ENCODE data around the gene RER1. TPM values are rescaled to one million over a fixed set of nuclear protein-coding genes. Genes with fewer than 3 reads are reported as not detected.

RER1 gene
- total and polyA plus RNA-seq, 7 donors, result 68.8 to 119 (median 90.0) TPM

GRCh38 chr1:2398871-2399270, 7.2 kb downstream of the RER1 start:
- DNase-seq (no peak), ATAC-seq (no peak)
- Histone ChIP-seq H3K9me3 (no peaks in the 10 kb centered on the region), H3K4me1 (peaks cover 7% of the 10 kb centered on the region), H3K27ac (no peak overlapping the region), H3K27me3 (ENCODE audit: insufficient read depth in 3 of 3, low read length in 2 of 3) (no peaks in the 10 kb centered on the region), H3K36me3 (ENCODE audit: insufficient read depth in 1 of 2, low read depth in 1 of 2) (peaks cover 7 to 90% of the 10 kb centered on the region in 2 donors), H3K4me3 (no peak overlapping the region)
- intact Hi-C loops (cut with DNase I), result no loop called here
- no peak for TF ChIP-seq CTCF (IDR thresholded peaks at IDR 0.05)
- 76 to 91% (median 81%) methylated on average over 7 of the region's 7 CpGs for WGBS, 3 donors

- H3K4me3 ChIP-seq, result no peak overlapping the region
- WGBS, 3 donors, result 86 to 88% (median 87%) methylated on average over 22 of the region's 22 CpGs
- no peak overlapping the region for H3K27ac ChIP-seq
- ATAC-seq (no peak), DNase-seq (no peak)
- H3K27me3 ChIP-seq (ENCODE audit: insufficient read depth in 3 of 3, low read length in 2 of 3), result no peaks in the 10 kb centered on the region
- intact Hi-C loops (cut with DNase I), result no loop called here
- H3K36me3 ChIP-seq (ENCODE audit: insufficient read depth in 1 of 2, low read depth in 1 of 2), result peaks cover 15 to 96% of the 10 kb centered on the region in 2 donors
- H3K9me3 ChIP-seq, result no peaks in the 10 kb centered on the region
- no peak for TF ChIP-seq CTCF (IDR thresholded peaks at IDR 0.05)
- no peaks in the 10 kb centered on the region for H3K4me1 ChIP-seq
These were observed 8.4 kb downstream of the RER1 start for GRCh38 chr1:2399890-2400575.

GRCh38 chr1:2400576-2400909, 8.9 kb downstream of the RER1 start:
- 88 to 90% (median 88%) methylated on average over 10 of the region's 10 CpGs for WGBS, 3 donors

GRCh38 chr1:2400950-2401649, 9.5 kb downstream of the RER1 start:
- TF ChIP-seq CTCF (IDR thresholded peaks at IDR 0.05), result no peak
- no peaks in the 10 kb centered on the region for H3K27me3 ChIP-seq (ENCODE audit: insufficient read depth in 3 of 3, low read length in 2 of 3)
- peaks cover 15 to 97% of the 10 kb centered on the region in 2 donors for H3K36me3 ChIP-seq (ENCODE audit: insufficient read depth in 1 of 2, low read depth in 1 of 2)
- intact Hi-C loops (cut with DNase I), result no loop called here
- H3K4me3 ChIP-seq, result no peak overlapping the region
- no peaks in the 10 kb centered on the region for H3K9me3 ChIP-seq
- H3K4me1 ChIP-seq, result no peaks in the 10 kb centered on the region
- H3K27ac ChIP-seq, result no peak overlapping the region
- ATAC-seq (no peak), DNase-seq (no peak)
- 79 to 89% (median 84%) methylated on average over 13 to 14 of the region's 14 CpGs for WGBS, 3 donors

More at GRCh38 chr1:2400576-2400909, 8.9 kb downstream of the RER1 start:
- no peak for TF ChIP-seq CTCF (IDR thresholded peaks at IDR 0.05)
- no peak for DNase-seq
- Histone ChIP-seq H3K27me3 (ENCODE audit: insufficient read depth in 3 of 3, low read length in 2 of 3) (no peaks in the 10 kb centered on the region), H3K36me3 (ENCODE audit: insufficient read depth in 1 of 2, low read depth in 1 of 2) (peaks cover 15 to 97% of the 10 kb centered on the region in 2 donors), H3K4me1 (no peaks in the 10 kb centered on the region), H3K27ac (no peak overlapping the region), H3K4me3 (no peak overlapping the region), H3K9me3 (no peaks in the 10 kb centered on the region)
- intact Hi-C loops (cut with DNase I), result no loop called here
- ATAC-seq, result no peak

All from psoas muscle (tissue), 8 donors.